ENCODE results near the gene FHOD3. TPM values are rescaled to one million over a fixed set of nuclear protein-coding genes. Genes with fewer than 3 reads are reported as not detected.
"Not testable (repeated sequence)": the region's sequence is repeated elsewhere in the genome, so short reads cannot be mapped to it uniquely, and the experiment has no call there.

Gene FHOD3
- total RNA-seq, 1 donor from 2014 or later, result 5.6 TPM

DNA sequence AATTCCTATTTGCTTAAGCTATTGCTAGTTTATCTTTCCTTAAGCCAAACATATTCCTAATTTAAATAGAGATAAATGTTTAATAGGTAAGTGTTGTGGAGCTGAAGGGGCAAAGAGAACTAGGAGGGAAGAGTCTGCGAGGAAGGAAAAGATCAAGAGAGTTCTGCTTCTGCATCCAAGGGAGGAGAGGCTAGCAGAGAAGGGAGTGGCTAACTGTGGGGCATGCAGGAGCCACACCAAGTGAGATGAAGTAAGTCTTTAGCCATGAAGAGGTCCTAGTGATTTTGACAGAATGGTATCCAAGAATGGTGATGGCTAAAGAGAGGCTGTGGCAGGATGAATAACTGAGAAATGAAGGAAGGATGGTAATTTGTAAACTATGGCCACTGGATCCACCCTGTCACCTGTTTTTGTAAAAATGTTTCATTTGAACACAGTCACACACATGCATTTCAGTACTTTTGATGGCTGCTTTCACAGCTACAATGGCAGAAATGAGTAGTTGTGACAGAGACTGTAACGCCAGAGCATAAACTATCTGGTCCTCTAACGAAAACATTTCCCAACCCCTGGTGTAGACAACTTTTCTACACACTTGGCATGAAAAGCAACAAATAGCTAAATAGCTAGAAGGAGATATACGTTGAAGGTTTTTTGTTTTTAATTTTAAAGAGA, 515.7 kb downstream of the FHOD3 start:
- TF ChIP-seq, protein P1, sequence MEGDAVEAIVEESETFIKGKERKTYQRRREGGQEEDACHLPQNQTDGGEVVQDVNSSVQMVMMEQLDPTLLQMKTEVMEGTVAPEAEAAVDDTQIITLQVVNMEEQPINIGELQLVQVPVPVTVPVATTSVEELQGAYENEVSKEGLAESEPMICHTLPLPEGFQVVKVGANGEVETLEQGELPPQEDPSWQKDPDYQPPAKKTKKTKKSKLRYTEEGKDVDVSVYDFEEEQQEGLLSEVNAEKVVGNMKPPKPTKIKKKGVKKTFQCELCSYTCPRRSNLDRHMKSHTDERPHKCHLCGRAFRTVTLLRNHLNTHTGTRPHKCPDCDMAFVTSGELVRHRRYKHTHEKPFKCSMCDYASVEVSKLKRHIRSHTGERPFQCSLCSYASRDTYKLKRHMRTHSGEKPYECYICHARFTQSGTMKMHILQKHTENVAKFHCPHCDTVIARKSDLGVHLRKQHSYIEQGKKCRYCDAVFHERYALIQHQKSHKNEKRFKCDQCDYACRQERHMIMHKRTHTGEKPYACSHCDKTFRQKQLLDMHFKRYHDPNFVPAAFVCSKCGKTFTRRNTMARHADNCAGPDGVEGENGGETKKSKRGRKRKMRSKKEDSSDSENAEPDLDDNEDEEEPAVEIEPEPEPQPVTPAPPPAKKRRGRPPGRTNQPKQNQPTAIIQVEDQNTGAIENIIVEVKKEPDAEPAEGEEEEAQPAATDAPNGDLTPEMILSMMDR (IDR thresholded peaks at IDR 0.05), result no peak
- TF ChIP-seq POLR2A (IDR thresholded peaks at IDR 0.05), result no peak
- TF ChIP-seq POLR2AphosphoS5 (IDR thresholded peaks at IDR 0.05; ENCODE audit: insufficient read depth in 1 of 2, low read depth in 1 of 2), result no peak
- Histone ChIP-seq H3K27me3 (no peaks in the 10 kb centered on the region), H3K9me3 (no peaks in the 10 kb centered on the region), H3K4me1 (peaks cover 20% of the 10 kb centered on the region), H3K4me3 (no peak overlapping the region), H3K36me3 (peaks cover 0 to 8% of the 10 kb centered on the region in 2 donors), H3K27ac (peak overlapping the region; percentile 15)
- intact Hi-C loops (cut with DNase I), result no loop called here
- DNase-seq (ENCODE audit: extremely low spot score in 2 of 2), result no peak

DNA sequence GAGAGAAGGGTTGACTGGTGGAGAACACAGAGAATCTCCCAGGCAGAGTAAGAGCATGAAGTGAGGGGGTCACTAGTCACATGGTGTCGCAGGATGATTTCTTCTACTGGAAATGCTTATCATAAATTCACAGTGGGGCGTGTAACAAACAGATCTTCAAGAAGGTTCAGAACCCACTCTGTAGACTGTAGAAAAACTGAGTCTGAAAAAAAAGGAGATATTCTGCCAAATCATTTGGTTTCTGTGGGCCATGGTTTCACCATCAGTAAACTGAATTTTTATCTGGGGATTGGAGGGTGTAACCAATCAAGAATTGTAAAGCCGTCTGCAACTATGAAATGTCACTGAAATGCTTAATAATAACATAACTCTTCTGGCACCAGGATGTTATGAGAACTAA, 516.3 kb downstream of the FHOD3 start:
- Histone ChIP-seq H3K4me3 (no peak overlapping the region), H3K4me1 (peaks cover 20% of the 10 kb centered on the region), H3K9me3 (no peaks in the 10 kb centered on the region), H3K27me3 (no peaks in the 10 kb centered on the region), H3K27ac (peak overlapping the region; percentile 15), H3K36me3 (peaks cover 0 to 13% of the 10 kb centered on the region in 2 donors)
- no peak for DNase-seq (ENCODE audit: extremely low spot score in 2 of 2)
- TF ChIP-seq POLR2AphosphoS5 (IDR thresholded peaks at IDR 0.05; ENCODE audit: insufficient read depth in 1 of 2, low read depth in 1 of 2), result no peak
- intact Hi-C loops (cut with DNase I), result no loop called here

DNA sequence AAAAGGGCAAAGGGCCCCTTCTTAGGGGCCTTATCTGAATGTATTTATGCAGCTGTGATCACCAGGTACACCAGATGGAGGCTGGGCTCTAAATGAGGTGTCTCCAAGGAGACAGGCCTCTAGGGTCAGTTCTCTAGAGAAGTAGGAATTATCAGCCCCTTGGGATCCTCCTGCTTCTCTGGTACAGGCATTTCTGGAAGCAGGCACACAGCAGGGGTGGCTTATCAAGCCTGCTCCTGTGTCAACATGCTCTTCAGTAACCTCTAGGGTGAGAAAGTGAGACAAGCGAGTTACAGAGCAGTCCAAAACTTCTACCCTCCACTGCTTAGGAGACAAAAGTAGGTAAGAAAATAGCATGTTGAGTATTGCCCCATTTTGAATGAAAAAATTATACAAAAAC, 517.5 kb downstream of the FHOD3 start:
- no peak for TF ChIP-seq POLR2A (IDR thresholded peaks at IDR 0.05)
- TF ChIP-seq POLR2AphosphoS5 (IDR thresholded peaks at IDR 0.05; ENCODE audit: insufficient read depth in 1 of 2, low read depth in 1 of 2), result no peak
- TF ChIP-seq, protein P1 (IDR thresholded peaks at IDR 0.05), result no peak
- no peaks in the 10 kb centered on the region for H3K9me3 ChIP-seq
- no peak overlapping the region for H3K27ac ChIP-seq
- H3K27me3 ChIP-seq, result no peaks in the 10 kb centered on the region
- peaks cover 20% of the 10 kb centered on the region for H3K4me1 ChIP-seq
- H3K4me3 ChIP-seq, result no peak overlapping the region
- peaks cover 0 to 13% of the 10 kb centered on the region in 2 donors for H3K36me3 ChIP-seq
- no peak for DNase-seq (ENCODE audit: extremely low spot score in 2 of 2)
- intact Hi-C loops (cut with DNase I), result no loop called here

DNA sequence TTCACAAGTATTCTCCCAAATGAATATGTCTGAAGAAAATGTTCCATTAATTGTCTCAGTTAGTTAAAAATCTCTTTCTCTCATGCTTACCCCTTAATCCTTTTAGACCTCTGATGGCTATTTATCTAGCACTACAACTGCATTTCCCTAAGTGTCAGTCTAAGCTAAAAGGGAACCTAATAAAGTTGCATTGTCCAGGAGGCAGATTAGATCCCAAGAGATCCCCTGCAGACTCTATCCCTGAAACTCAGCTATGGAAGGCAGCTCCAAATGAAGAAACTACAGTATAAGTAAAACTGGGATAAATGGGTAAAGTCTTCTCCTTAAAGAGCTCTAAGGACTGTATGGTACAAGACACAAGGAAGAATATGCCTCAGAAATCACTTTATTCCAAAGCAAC, 518.6 kb downstream of the FHOD3 start:
- peaks cover 15% of the 10 kb centered on the region for H3K4me1 ChIP-seq
- H3K4me3 ChIP-seq; H3K27me3 ChIP-seq; H3K27ac ChIP-seq; DNase-seq (ENCODE audit: extremely low spot score in 2 of 2); H3K9me3 ChIP-seq; intact Hi-C loops (cut with DNase I): not testable (repeated sequence)
- peaks cover 0 to 13% of the 10 kb centered on the region in 2 donors for H3K36me3 ChIP-seq

DNA sequence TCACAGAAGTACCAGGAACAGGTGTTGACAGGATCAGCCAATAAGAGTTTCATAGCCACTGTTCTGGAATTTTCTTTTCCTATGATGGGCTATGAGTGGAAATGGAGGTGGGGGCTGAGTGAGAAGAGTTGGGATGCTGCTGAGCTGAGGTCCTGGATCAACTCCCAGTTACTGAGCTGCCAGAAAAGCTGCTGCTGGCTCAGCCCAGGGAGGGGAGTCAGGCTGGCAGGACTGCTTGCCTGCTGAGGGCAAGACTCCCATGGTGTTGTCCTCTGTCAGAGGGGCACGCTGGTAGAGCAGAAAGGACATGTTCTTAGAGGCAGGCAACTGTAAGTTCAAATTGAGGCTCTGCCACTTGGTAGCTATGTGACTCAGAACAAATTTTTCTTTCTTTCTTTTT, 519.5 kb downstream of the FHOD3 start:
- Histone ChIP-seq H3K36me3 (peaks cover 0 to 13% of the 10 kb centered on the region in 2 donors), H3K4me3 (no peak overlapping the region), H3K9me3 (no peaks in the 10 kb centered on the region), H3K4me1 (peaks cover 5% of the 10 kb centered on the region), H3K27ac (no peak overlapping the region), H3K27me3 (no peaks in the 10 kb centered on the region)
- no peak for DNase-seq (ENCODE audit: extremely low spot score in 2 of 2)
- intact Hi-C loops (cut with DNase I), result no loop called here
- no peak for TF ChIP-seq POLR2A (IDR thresholded peaks at IDR 0.05)
- TF ChIP-seq, protein P1 (IDR thresholded peaks at IDR 0.05), result no peak
- no peak for TF ChIP-seq POLR2AphosphoS5 (IDR thresholded peaks at IDR 0.05; ENCODE audit: insufficient read depth in 1 of 2, low read depth in 1 of 2)

DNA sequence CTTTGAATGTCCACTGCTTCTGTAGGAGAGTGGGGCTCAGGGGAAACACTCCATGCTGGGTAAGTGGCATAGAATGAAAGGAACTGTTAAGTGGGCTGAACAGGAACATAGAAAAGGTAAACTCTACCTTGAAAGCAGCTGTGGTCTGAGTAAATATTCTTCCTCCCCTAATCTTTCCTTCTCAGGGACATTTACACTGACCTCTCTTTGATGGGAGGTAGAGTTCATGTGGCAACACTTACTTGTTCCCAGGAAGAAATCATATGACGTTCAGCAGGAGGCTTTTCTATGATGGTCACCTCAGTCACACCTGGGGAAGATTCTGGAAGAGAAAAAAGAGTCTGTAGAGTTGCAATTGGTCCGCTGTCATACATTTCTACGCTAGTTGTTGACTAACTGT, 521.1 kb downstream of the FHOD3 start:
- peaks cover 0 to 13% of the 10 kb centered on the region in 2 donors for H3K36me3 ChIP-seq
- intact Hi-C loops (cut with DNase I), result no loop called here

More for the DNA sequence above, 521.1 kb downstream of the FHOD3 start:
- H3K4me1 ChIP-seq, result no peaks in the 10 kb centered on the region
- no peak for DNase-seq (ENCODE audit: extremely low spot score in 2 of 2)
- no peak overlapping the region for H3K4me3 ChIP-seq
- no peak overlapping the region for H3K27ac ChIP-seq
- TF ChIP-seq, protein P1 (IDR thresholded peaks at IDR 0.05), result no peak
- TF ChIP-seq POLR2AphosphoS5 (IDR thresholded peaks at IDR 0.05; ENCODE audit: insufficient read depth in 1 of 2, low read depth in 1 of 2), result no peak
- no peak for TF ChIP-seq POLR2A (IDR thresholded peaks at IDR 0.05)
- no peaks in the 10 kb centered on the region for H3K27me3 ChIP-seq
- no peaks in the 10 kb centered on the region for H3K9me3 ChIP-seq
